Liver (tissue), 9 donors: ENCODE data around the gene OR5B21. TPM values are rescaled to one million over a fixed set of nuclear protein-coding genes. Genes with fewer than 3 reads are reported as not detected.

Experiments used
- DNase-seq: peaks from one replicate; pipeline ENCODE4 v3.0.0-alpha.2; 2017; ENCODE audit warnings: low spot score
- H3K27ac ChIP-seq, 2 donors: one replicate each; pipeline ENCODE4 v1.7.0; 2013; ENCODE audit warnings: inconsistent platforms in 2 of 2, low read length in 2 of 2, control low read depth in 1 of 2, low read depth in 1 of 2, mild to moderate bottlenecking in 1 of 2
- H3K27me3 ChIP-seq, 4 donors: one replicate each; pipeline versions ENCODE4 v1.6.1 to v1.7.0; 2013; ENCODE audit warnings: low read length in 3 of 4, inconsistent platforms in 1 of 4, mild to moderate bottlenecking in 1 of 4, moderate library complexity in 1 of 4; ENCODE audit not compliant: control insufficient read depth in 4 of 4, insufficient read depth in 4 of 4
- H3K36me3 ChIP-seq, 4 donors: one replicate each; pipeline versions ENCODE4 v1.6.1 to v1.7.0; 2013; ENCODE audit warnings: low read length in 3 of 4, mild to moderate bottlenecking in 3 of 4, low read depth in 1 of 4, moderate library complexity in 1 of 4; ENCODE audit not compliant: control insufficient read depth in 4 of 4, insufficient read depth in 3 of 4
- H3K4me1 ChIP-seq, 4 donors: one replicate each; pipeline versions ENCODE4 v1.6.1 to v1.7.0; 2013; ENCODE audit warnings: low read length in 3 of 4, mild to moderate bottlenecking in 3 of 4, moderate library complexity in 1 of 4; ENCODE audit not compliant: control insufficient read depth in 4 of 4, insufficient read depth in 4 of 4
- H3K4me3 ChIP-seq, 3 donors: one replicate each; pipeline versions ENCODE4 v1.6.1 to v1.7.0; 2013; ENCODE audit warnings: low read length in 3 of 3, control low read depth in 1 of 3, low read depth in 1 of 3, mild to moderate bottlenecking in 1 of 3
- H3K9ac ChIP-seq, 2 donors: one replicate each; pipeline ENCODE4 v1.7.0; 2013; ENCODE audit warnings: low read length in 2 of 2, mild to moderate bottlenecking in 2 of 2, moderate library complexity in 2 of 2, control low read depth in 1 of 2, low read depth in 1 of 2
- H3K9me3 ChIP-seq, 4 donors: one replicate each; pipeline versions ENCODE4 v1.6.1 to v1.7.0; 2013; ENCODE audit warnings: low read length in 3 of 4; ENCODE audit not compliant: control insufficient read depth in 4 of 4
- ATF3 ChIP-seq: IDR thresholded peaks from 2 replicates; pipeline ENCODE4 v1.6.1; 2016; ENCODE audit warnings: antibody characterized with exemption
- EGR1 ChIP-seq, 2 donors: IDR thresholded peaks; 2 replicates each; pipeline ENCODE4 v1.6.1; 2016 to 2018; ENCODE audit warnings: antibody characterized with exemption in 2 of 2, low read depth in 2 of 2
- FOXA1 ChIP-seq: IDR thresholded peaks from 2 replicates; pipeline ENCODE4 v1.6.1; 2016; ENCODE audit warnings: antibody characterized with exemption
- FOXA2 ChIP-seq: IDR thresholded peaks from 2 replicates; pipeline ENCODE4 v1.6.1; 2016; ENCODE audit warnings: antibody characterized with exemption
- GABPA ChIP-seq, 2 donors: IDR thresholded peaks in 1 of 2; conservative IDR thresholded peaks in 1 of 2; 2 replicates each; pipeline ENCODE4 v1.6.1; 2016; ENCODE audit warnings: antibody characterized with exemption in 2 of 2, mild to moderate bottlenecking in 1 of 2, moderate library complexity in 1 of 2
- HNF4A ChIP-seq, 2 donors: conservative IDR thresholded peaks; 2 replicates each; pipeline ENCODE4 v1.6.1; 2016; ENCODE audit warnings: antibody characterized with exemption in 2 of 2, mild to moderate bottlenecking in 2 of 2
- HNF4G ChIP-seq: IDR thresholded peaks from 2 replicates; pipeline ENCODE4 v1.6.1; 2016; ENCODE audit warnings: antibody characterized with exemption
- JUND ChIP-seq, 2 donors: IDR thresholded peaks; 2 replicates each; pipeline ENCODE4 v1.6.1; 2016; ENCODE audit warnings: antibody characterized with exemption in 2 of 2
- MAX ChIP-seq: IDR thresholded peaks from 2 replicates; pipeline ENCODE4 v1.6.1; 2016; ENCODE audit warnings: antibody characterized with exemption
- NR2F2 ChIP-seq: IDR thresholded peaks from 2 replicates; pipeline ENCODE4 v1.6.1; 2016; ENCODE audit warnings: antibody characterized with exemption
- RAD21 ChIP-seq, 2 donors: IDR thresholded peaks; 2 replicates each; pipeline ENCODE4 v1.6.1; 2016; ENCODE audit warnings: antibody characterized with exemption in 2 of 2, mild to moderate bottlenecking in 2 of 2
- RXRA ChIP-seq, 2 donors: IDR thresholded peaks; 2 replicates each; pipeline ENCODE4 v1.6.1; 2017 to 2018; ENCODE audit warnings: antibody characterized with exemption in 2 of 2, mild to moderate bottlenecking in 1 of 2
- SP1 ChIP-seq: IDR thresholded peaks from 2 replicates; pipeline ENCODE4 v1.6.1; 2018; ENCODE audit warnings: antibody characterized with exemption, mild to moderate bottlenecking
- TAF1 ChIP-seq: conservative IDR thresholded peaks from 2 replicates; pipeline ENCODE4 v1.6.1; 2016; ENCODE audit warnings: antibody characterized with exemption, mild to moderate bottlenecking
- YY1 ChIP-seq: IDR thresholded peaks from 2 replicates; pipeline ENCODE4 v1.6.1; 2016; ENCODE audit warnings: antibody characterized with exemption, mild to moderate bottlenecking
- WGBS: extraction: QIAGEN DNeasy Blood & Tissue Kit; methylation state at CpG from one replicate; pipeline ENCODE4 v1.1.7; 2013; 5-methylcytosine and 5-hydroxymethylcytosine counted together
- polyA plus RNA-seq, 2 donors: library from polyadenylated mRNA; stranded (reverse) in 1 of 2; unstranded in 1 of 2; fragments of 200-250 nt in 1 of 2; fragments of >200 nt in 1 of 2; fragmentation: Nextera tagmentation in 1 of 2; extraction: Ambion mirVana in 1 of 2; gene quantifications; one replicate each; pipeline versions ENCODE4 v1.2.1 to v1.2.3, GENCODE V29; 2013 to 2015
- total RNA-seq, 2 donors: library from RNA; depleted of rRNA; stranded (reverse); fragments of >200 nt; gene quantifications; one replicate each; pipeline ENCODE4 v1.2.3, GENCODE V29; 2014
- TF ChIP-seq, protein P1 (sequence below): IDR thresholded peaks from 2 replicates; pipeline ENCODE4 v1.6.1; 2016; ENCODE audit warnings: antibody characterized with exemption, mild to moderate bottlenecking
- TF ChIP-seq, protein P2 (sequence below): IDR thresholded peaks from 2 replicates; pipeline ENCODE4 v1.6.1; 2016; ENCODE audit warnings: antibody characterized with exemption
- TF ChIP-seq, protein P3 (sequence below): fragments of 150-350 bp; IDR thresholded peaks from 2 replicates; pipeline ENCODE4 v1.5.1; 2017; ENCODE audit warnings: improper control_type of control experiment, low read depth, low read length; ENCODE audit not compliant: missing input control
- donor health status: healthy.
- donor health status: healthy.
- donor health status: healthy.
- donor health status: healthy.
- donor health status: healthy.

Gene OR5B21
- total and polyA plus RNA-seq, 4 donors, result not detected

- 66% methylated on average over 2 of the region's 2 CpGs for WGBS
- Histone ChIP-seq H3K4me3 (no peak overlapping the region), H3K9ac (no peak overlapping the region), H3K9me3 (no peaks in the 10 kb centered on the region), H3K27ac (no peak overlapping the region), H3K36me3 (no peaks in the 10 kb centered on the region), H3K27me3 (no peaks in the 10 kb centered on the region), H3K4me1 (no peaks in the 10 kb centered on the region)
- TF ChIP-seq TAF1 (no peak), HNF4A (conservative IDR thresholded peaks at IDR 0.05) (no peak), FOXA2 (no peak), ATF3 (no peak), FOXA1 (no peak), SP1 (no peak), RXRA (IDR thresholded peaks at IDR 0.05) (no peak), RAD21 (IDR thresholded peaks at IDR 0.05) (no peak), MAX (no peak), EGR1 (IDR thresholded peaks at IDR 0.05; ENCODE audit: low read depth in 2 of 2) (no peak), HNF4G (no peak), JUND (IDR thresholded peaks at IDR 0.05) (no peak), GABPA (IDR thresholded peaks at IDR 0.05 in 1 of 2, conservative IDR thresholded peaks at IDR 0.05 in 1 of 2) (no peak), NR2F2 (no peak), YY1 (no peak)
- TF ChIP-seq, protein P1, sequence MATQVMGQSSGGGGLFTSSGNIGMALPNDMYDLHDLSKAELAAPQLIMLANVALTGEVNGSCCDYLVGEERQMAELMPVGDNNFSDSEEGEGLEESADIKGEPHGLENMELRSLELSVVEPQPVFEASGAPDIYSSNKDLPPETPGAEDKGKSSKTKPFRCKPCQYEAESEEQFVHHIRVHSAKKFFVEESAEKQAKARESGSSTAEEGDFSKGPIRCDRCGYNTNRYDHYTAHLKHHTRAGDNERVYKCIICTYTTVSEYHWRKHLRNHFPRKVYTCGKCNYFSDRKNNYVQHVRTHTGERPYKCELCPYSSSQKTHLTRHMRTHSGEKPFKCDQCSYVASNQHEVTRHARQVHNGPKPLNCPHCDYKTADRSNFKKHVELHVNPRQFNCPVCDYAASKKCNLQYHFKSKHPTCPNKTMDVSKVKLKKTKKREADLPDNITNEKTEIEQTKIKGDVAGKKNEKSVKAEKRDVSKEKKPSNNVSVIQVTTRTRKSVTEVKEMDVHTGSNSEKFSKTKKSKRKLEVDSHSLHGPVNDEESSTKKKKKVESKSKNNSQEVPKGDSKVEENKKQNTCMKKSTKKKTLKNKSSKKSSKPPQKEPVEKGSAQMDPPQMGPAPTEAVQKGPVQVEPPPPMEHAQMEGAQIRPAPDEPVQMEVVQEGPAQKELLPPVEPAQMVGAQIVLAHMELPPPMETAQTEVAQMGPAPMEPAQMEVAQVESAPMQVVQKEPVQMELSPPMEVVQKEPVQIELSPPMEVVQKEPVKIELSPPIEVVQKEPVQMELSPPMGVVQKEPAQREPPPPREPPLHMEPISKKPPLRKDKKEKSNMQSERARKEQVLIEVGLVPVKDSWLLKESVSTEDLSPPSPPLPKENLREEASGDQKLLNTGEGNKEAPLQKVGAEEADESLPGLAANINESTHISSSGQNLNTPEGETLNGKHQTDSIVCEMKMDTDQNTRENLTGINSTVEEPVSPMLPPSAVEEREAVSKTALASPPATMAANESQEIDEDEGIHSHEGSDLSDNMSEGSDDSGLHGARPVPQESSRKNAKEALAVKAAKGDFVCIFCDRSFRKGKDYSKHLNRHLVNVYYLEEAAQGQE, result no peak
- TF ChIP-seq, protein P2, sequence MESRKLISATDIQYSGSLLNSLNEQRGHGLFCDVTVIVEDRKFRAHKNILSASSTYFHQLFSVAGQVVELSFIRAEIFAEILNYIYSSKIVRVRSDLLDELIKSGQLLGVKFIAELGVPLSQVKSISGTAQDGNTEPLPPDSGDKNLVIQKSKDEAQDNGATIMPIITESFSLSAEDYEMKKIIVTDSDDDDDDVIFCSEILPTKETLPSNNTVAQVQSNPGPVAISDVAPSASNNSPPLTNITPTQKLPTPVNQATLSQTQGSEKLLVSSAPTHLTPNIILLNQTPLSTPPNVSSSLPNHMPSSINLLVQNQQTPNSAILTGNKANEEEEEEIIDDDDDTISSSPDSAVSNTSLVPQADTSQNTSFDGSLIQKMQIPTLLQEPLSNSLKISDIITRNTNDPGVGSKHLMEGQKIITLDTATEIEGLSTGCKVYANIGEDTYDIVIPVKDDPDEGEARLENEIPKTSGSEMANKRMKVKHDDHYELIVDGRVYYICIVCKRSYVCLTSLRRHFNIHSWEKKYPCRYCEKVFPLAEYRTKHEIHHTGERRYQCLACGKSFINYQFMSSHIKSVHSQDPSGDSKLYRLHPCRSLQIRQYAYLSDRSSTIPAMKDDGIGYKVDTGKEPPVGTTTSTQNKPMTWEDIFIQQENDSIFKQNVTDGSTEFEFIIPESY, result no peak
- TF ChIP-seq, protein P3, sequence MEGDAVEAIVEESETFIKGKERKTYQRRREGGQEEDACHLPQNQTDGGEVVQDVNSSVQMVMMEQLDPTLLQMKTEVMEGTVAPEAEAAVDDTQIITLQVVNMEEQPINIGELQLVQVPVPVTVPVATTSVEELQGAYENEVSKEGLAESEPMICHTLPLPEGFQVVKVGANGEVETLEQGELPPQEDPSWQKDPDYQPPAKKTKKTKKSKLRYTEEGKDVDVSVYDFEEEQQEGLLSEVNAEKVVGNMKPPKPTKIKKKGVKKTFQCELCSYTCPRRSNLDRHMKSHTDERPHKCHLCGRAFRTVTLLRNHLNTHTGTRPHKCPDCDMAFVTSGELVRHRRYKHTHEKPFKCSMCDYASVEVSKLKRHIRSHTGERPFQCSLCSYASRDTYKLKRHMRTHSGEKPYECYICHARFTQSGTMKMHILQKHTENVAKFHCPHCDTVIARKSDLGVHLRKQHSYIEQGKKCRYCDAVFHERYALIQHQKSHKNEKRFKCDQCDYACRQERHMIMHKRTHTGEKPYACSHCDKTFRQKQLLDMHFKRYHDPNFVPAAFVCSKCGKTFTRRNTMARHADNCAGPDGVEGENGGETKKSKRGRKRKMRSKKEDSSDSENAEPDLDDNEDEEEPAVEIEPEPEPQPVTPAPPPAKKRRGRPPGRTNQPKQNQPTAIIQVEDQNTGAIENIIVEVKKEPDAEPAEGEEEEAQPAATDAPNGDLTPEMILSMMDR, result no peak
- no peak for DNase-seq
Observed at GRCh38 chr11:58498464-58498863, 9.4 kb downstream of the OR5B21 start.
